NCI-H2029 treated with DMSO at 0.1 percent for 48 hours (cell line): ENCODE data around the gene GLCCI1.

Experiments
- DNase-seq: peaks from one replicate; lab custom pipeline; 2025; lab: John Stamatoyannopoulos, UW

Gene GLCCI1

DNA sequence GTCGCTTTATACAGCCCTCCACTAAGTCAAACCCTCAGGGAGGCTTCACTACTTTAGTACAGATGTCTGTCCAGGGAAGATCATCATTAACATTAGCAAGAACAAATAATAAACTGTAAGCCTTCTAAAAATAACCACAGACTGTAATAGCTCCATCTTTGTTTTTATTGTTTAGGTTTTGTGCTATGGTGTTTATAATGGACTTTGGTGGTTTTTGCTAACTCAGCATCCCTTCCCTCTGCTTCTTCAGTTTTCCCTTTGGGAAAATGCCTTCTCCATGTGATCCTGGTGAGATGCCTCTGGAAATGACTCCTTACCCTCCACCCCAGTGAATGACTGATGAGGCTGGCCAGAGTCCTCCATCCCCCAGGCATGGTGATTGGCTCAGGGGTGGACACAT is 162.1 kb downstream of the GLCCI1 start:
- no peak for DNase-seq

DNA sequence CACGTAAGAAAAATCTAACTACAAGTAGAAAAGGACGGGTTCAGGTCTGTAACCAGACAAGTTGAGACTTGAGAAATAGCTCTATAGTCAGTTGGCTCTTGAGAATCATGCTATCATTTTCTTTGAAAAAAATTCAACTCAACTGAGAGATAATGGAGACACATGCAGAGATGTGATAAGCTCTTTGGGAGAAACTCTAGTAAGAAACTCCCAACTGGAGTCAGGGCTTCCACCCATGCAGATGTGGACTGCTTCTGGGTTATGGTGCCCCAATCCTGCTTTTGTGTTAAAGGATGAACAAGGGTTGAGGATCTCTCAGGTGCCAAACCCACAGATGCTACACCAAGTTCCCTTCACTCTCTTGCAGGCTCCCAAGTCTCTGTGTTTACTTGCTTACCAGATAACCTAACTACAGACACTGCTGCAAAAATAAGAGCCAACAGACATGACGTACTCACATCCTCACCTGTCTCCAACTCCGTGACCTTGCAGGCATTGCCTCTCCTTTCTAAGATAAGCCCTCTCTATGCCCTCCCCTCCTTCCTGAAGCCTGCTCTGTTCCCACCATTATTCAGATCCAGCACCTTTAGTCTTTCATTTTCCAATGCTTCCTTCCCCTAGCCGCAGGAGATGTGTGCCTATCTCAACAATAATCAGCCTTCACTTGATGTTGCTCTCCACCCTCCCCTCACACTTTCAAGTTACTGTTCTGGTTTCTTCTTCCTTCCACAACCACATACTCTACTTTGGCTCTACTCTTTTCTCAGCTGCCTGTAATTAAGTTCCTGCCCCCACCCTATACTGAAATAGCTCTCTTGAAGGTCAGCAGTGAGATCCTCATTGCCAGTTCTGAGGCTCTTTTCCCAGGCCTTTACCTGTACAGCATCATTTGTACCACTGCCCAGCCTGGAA is 163.4 kb downstream of the GLCCI1 start:
- DNase-seq, result no peak

DNA sequence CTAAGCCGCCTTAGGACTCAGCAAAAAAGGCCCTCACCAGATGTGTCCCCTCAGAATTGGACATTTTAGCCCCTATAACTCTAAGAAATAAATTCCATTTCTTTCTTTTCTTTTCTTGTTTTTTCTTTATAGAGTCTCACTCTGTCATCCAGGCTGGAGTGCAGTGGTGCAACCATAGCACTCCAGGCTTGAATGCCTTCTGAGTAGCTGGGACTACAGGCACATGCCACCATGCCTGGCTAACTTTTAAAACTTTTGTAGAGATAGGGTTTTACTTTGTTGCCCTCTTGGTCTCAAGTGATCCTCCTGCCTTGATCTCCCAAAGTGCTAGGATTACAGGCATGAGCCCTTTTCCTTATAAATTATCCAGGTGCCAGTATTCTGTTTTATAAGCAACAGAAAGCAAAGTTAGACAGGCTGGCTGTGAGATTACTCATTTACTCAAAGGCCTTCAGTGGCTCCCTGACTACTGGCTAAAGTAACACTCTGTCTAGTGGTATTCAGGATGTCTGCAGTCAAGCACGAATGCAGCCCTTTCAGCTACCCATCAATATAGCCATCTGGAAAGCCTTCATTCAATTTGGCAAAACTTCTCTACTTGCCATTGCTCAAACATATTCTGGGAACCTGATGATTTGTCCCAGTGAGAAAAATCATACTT is 164.7 kb downstream of the GLCCI1 start:
- DNase-seq, result no peak

DNA sequence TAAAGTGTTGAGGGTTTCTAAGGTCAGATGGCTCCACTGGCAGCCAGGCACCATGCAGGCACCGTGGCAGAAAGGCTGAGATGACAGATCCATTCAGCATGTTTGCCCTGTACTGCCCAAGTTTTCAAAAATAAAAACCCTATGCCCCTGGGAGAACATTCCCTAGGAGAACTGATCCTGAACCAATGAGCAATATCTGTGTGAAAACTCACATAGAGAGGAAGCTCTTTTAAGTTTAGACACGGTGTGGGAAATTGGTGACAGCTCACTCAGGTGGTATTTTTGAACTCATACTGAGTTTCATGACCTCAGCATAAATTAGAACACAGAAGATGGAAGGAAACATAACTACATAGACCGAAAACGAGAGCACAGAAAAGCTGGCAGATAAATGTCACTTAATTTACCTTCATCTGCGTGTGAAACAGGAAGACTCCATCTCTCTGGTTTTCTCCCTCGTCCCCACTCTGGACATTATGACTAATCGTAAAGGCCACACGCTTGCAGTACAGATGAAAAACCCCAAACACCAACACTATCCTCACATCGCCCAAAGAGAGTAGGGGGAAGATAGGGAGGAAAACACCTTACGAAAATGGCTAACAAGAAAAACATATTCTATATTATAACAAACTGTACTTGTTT is 165.6 kb downstream of the GLCCI1 start:
- DNase-seq, result no peak

DNA sequence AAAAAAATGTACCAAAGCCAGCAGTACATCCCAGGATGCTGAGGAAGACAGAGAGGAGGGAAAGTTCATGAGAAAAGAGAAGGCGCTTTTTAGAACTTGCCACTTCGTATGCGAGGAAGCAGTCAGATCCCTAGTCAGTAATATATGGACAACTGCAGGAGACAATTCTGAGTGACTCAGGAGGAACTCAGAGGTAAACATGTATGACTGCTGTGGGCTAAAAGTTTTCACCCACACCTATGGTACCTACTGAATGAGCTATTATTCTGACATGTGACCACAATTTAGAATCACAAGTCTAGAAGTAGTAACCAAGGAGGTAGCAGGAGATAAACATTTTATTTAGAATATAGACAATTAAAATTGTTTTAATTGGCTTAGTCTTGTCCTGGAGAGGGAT is 166.8 kb downstream of the GLCCI1 start:
- no peak for DNase-seq

DNA sequence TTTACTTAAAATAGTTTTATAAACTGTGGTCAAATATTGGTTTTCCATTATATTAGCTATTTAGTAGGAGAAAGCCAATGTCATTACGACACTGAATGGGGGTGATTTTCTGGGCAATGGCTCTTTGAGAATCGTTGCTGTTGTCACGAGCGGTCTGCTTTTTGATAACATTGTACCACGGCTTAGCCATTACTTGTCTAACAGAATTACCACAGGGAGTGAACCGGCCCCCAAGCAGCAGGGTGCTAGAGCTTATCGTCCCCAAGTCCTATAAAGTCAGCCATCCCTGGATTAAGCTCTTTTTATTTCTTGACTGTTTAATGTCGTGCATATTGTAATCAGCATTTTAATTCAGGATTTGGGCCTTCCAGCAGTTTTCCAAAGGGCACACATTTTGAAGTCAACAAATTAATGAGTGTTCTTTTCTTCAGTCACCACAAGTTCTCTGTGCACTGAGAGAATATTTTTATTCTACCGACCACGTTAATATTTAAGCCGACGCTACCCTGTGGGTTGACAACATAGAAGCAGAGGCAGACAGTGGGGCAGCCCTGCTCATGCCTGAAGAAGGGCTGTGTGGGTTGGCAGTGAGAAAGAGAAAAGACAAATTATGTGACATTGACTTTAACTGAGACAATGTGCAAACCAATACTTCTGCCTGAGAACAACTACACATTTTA is 167.6 kb downstream of the GLCCI1 start:
- DNase-seq, result no peak
